Fibroblast of skin of back (primary cell): ENCODE results near the gene PPM1H.

Experiments
- DNase-seq: peaks from one replicate; pipeline ENCODE4 v3.0.0-alpha.2; 2013

The PPM1H gene

GRCh38 chr12:62709311-62709710, 225.6 kb downstream of the PPM1H start:
- peak; percentile 59 for DNase-seq

- DNase-seq: no peak
Observed at GRCh38 chr12:62707939-62708338, 227.0 kb downstream of the PPM1H start.

- DNase-seq: no peak
Observed at GRCh38 chr12:62705846-62706245, 229.1 kb downstream of the PPM1H start.

GRCh38 chr12:62703011-62703380, 232.0 kb downstream of the PPM1H start:
- DNase-seq: peak; percentile 81

- DNase-seq: no peak
Observed at GRCh38 chr12:62701492-62701891, 233.5 kb downstream of the PPM1H start.

GRCh38 chr12:62700091-62700880, 234.7 kb downstream of the PPM1H start:
- peak; percentile 50 for DNase-seq

- DNase-seq: peak; percentile 89
Observed at GRCh38 chr12:62698701-62699101, 236.2 kb downstream of the PPM1H start.

- no peak for DNase-seq
Observed at GRCh38 chr12:62697893-62698292, 237.1 kb downstream of the PPM1H start.

GRCh38 chr12:62695696-62696095, 239.3 kb downstream of the PPM1H start:
- no peak for DNase-seq

- no peak for DNase-seq
Observed at GRCh38 chr12:62694632-62695031, 240.3 kb downstream of the PPM1H start.

- no peak for DNase-seq
Observed at GRCh38 chr12:62694116-62694515, 240.8 kb downstream of the PPM1H start.

GRCh38 chr12:62693376-62694050, 241.4 kb downstream of the PPM1H start:
- no peak for DNase-seq

GRCh38 chr12:62692884-62693283, 242.1 kb downstream of the PPM1H start:
- peak; percentile 94 for DNase-seq

- no peak for DNase-seq
Observed at GRCh38 chr12:62691309-62691708, 243.6 kb downstream of the PPM1H start.

- DNase-seq: no peak
Observed at GRCh38 chr12:62689042-62689839, 245.7 kb downstream of the PPM1H start.

GRCh38 chr12:62686938-62687337, 248.0 kb downstream of the PPM1H start:
- DNase-seq: peak; percentile 68

- peak; percentile 79 for DNase-seq
Observed at GRCh38 chr12:62684570-62685295, 250.2 kb downstream of the PPM1H start.

- DNase-seq: peak; percentile 52
Observed at GRCh38 chr12:62683776-62684569, 251.0 kb downstream of the PPM1H start.

GRCh38 chr12:62681306-62681705, 253.6 kb downstream of the PPM1H start:
- DNase-seq: no peak

GRCh38 chr12:62679608-62680007, 255.3 kb downstream of the PPM1H start:
- DNase-seq: no peak

GRCh38 chr12:62677355-62677754, 257.6 kb downstream of the PPM1H start:
- DNase-seq: no peak
